ENCODE data around the gene ELP2.

Gene ELP2

DNA sequence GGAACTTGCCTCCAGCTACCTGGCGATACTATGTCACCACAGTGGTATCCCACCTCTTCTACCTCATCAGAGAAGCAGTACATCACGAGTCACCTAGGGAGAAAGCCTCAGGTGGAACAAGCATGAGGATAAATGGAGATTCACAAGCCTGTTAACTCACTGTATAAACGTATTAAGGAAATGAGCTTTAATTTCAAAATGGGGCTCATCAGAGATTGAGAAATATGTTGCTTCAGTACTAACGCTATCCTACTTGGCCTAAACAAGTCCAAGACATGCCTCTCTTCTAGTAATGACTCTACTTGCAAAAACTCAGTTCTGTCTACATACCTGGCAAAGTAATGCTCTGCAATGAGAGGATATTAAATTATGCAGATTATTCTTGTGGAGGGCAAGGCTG is 4.9 kb upstream of the ELP2 start:
- DNase-seq = no peak

DNA sequence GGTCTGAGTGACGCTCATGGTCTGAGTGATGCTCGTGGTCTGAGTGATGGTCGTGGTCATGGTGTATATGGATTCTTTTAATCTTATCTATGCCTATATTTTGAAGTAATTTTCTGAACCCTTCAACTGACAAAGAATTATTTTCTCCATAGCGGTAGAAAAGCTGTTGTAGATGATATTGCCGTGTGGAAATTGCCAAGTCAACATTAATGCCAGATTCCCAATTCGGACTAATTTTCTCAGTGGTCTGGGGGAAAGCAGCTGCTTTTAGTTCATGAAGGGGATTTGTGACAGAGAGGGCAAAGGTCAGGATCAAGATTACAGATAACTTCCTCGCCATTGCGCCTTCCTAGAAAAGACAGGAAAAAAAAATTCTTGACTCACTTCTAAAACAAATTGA is 3.0 kb upstream of the ELP2 start:
- DNase-seq = no peak

DNA sequence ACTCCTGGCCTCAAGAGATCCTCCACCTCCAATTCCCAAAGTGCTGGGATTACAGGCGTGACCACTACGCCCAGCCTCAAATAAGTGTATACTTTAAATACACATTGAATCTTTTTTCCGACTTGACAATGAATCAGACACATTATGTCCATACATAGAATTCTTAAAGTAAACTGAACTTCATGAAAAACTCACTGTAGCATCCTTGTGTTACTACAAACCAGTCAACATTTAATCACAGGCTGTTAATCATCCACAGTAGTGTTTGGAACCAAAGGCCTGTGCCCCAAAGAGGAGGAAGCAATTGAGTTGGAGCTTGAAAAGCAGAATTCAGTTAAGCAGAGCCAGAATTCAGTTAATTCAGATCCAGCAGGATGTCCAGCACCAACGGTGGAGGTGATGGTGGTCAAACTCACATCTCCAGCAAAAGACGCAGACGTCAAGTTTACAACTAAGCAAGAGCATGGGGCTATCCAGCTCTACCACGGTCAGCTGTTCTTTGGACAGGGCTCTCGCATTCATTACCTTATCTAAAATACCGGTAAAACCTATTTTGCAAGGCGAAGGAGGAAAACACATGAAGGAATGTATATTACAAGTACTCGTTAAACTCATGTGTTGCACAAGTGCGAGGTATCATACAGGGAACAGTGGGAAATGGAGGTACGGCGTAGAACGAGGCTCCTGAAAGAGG is 1.7 kb upstream of the ELP2 start:
- DNase-seq = no peak

DNA sequence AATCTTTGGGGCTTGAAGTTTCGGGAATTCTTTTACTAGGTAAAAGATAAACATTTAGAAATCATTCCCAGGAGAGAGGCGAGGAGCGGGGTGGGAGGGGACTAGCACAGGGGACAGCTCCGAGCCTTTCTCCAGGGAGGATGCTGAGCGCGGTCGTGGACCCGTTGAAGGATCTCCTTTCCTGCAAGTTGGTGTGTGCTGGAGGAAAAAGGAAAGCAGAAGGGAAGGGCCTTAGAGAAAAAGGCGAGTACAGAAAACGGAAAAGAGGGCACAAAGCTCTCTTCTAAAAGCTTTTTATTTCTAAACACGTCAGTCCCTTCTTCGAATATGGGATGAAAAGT is 1.2 kb upstream of the ELP2 start:
- DNase-seq = no peak

DNA sequence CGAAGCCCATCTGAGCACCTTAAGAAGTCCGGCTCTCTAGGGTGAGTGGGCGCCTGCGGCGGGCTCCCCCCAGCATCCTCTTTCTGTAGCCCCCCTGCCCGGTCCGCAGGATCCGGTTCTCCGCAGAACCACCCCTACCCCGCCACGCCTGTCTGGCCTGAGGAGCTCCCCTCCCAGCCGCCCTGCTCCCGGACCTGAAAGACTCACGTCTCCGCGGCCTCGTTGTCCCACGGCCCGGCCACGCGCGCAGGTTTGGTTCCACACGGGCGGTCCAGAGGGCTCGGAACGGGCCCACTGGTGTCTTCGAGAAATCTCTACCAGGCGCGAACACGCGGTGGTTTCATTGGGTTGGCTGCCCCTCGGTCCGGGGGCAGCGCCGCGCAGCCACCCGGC is 796 bp upstream of the ELP2 start:
- DNase-seq = no peak

DNA sequence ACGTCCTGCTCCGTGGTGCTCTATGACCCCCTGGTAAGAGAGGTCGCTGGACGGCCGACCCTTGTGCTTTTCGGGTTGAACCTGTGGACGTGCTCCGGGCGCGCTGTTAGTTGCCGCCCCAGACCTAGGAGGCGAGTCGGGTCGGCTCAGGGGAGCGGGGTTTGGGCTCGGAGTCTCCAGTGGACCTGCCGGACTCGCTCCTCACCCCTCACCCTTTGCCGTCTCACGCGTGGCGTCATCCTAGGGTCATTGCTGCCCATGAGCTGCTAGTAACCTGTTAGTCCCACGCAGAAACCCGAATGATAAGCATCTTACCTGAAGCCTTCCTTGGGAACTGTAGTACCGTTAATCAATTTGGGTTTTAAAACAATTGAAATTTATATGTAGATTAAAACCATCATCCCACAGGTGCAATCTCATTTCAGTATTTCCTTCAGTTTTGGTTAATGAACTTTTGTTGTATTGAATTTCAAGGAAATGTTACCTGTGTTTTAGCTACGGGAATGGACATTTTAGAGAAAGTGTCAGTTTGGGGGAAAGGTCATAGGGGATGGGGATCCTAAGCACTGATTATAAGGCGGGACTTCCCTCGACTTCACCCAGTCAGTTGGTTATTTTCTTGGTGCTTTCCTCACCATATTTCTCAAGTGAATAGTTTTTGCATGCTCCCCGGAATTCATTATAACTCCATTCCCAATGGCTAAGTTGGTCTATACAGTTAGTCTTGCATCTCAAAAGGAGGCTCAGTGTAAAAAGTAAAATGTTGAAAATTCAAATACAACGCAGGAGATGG is 536 bp downstream of the ELP2 start:
- DNase-seq = no peak

DNA sequence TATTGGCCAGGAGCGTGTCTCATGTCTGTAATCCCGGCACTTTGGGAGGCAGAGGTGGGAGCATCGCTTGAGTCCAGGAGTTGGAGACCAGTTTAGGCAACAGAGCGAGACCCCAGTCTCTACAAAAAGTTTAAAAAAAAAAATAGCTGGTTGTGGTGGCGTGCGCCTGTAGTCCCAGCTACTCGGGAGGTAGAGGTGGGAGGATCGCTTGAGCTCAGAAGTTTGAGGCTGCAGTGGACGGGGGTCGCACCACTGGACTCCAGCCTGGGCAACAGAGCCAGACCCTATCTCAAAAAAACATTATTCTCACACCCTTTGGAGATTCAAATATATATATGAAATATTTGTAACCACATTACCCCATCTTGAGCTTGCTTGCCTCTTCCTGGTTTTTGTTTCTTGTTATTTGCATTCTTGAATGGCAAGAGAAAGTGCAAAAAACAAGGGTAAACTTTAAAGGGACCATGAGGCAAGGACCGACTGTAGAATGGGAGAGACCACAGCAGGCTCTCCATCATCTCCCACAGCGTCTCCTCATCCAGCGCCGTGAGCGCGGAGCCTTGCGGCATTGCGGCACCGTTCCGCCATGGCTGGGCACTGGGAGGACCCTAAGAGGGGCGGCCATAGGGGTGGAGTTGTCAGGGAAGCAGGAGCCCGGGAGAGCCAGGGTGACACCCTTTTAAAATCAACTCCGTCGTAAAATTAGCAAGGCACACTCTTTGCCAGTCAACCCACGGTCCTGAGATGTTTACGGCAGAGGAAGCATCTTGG is 1.4 kb downstream of the ELP2 start:
- no peak for DNase-seq

DNA sequence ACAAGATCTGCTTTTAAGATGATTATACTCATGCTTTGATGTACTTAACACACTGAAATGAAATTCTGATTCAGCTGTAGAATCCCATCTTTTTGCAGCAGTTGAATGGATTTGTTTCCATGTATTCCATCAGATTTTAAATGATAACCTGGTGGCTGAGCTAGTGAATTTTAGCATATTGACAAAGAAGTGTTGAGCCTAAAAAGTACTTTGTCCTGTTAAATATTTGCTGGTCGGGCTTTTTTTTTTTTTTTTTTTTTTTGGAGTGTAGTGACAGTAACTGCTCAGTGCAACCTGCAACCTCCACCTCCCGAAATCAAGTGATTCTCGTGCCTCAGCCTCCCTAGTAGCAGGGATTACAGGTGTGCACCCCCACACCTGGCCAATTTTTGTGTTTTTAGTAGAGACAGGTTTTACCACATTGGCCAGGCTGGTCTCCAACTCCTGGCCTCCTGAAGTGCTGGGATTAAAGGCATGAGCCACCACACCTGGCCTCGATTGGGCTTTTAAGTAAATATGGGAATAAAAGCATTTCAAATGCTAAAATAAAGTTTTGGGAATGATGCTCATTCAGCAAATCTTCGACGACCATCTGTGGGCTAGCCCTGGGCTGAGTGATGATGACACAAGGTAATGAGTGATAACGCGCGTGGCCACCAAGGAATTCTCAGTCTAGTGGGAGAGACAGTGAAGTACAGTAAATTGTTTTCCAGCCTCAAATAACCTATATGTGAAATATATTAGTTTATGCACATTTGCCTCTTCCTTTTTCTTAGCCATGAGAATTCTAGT is 2.2 kb downstream of the ELP2 start:
- no peak for DNase-seq

DNA sequence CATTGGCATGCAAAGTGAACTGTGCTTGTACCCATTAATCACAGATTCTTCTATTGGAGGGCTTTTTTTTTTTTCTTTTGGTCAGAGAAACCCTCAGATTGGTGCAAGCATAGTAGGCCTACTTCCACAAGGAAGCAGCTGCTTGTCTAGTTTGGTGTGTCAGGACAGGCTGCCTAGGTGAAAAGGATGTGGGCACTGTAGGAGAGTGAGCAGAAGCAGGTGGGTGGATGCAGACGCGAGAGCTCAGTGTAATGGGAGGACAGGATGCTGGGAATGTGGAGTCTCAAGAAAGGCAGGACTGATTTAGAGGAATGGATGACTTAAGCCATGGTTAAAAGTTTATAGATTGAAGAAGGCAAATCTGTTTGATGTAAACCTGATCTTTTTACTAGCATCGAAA is 3.1 kb downstream of the ELP2 start:
- no peak for DNase-seq

DNA sequence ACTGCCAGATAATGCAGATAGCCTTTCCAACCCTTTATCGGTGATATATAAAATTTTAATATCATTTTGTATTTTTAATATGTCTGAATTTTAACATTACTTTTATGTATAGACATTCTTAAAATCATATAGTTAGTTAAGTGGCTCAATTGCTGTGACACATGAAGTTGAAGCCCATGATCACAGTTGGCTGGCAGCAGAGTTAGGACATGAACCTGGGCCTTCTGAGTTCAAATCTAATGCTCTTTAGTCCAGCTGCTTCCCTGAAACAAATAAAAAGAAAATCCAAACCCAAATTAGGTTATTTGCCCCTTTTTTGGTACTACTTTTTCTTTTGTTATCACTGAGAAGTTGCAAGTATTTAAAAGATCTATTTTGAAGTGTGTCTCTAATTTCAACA is 5.6 kb downstream of the ELP2 start:
- no peak for DNase-seq

DNA sequence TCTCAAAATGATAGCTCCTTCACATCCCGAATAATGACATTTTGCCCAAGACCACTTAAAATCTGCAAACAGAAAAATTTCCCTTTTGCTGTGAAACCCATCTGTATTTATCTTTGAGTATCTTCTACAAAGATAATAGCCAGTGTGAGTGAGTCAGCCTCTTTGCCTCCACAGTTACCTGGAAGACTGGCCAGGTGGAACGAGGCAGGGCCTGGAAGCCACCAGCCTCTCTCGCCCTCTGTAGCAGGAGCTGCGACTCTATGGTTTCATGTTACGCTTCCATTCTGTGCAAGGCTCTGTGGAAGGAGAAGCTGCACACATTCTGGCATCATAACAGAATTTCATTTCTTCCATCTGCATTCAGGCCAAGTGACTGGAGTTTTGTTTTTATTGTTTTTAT is 9.5 kb downstream of the ELP2 start:
- DNase-seq = no peak

DNA sequence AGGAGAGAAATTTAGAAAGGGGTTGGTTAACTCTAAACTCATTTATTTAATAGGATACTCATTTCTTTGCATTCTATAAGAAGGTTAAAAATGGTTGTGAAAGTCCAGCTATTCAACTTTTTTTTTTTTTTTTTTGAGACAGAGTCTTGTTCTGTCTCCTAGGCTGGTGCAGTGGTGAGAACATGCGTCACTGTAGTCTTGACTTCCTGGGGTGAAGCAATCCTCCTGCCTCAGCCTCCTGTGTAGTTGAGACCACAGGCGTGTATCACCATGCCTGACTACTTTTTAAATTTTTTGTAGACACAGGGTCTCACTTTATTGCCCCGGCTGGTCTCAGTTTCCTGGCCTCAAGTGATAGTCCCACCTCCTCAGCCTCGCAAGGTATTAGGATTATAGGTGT is 11.9 kb downstream of the ELP2 start:
- DNase-seq = no peak

DNA sequence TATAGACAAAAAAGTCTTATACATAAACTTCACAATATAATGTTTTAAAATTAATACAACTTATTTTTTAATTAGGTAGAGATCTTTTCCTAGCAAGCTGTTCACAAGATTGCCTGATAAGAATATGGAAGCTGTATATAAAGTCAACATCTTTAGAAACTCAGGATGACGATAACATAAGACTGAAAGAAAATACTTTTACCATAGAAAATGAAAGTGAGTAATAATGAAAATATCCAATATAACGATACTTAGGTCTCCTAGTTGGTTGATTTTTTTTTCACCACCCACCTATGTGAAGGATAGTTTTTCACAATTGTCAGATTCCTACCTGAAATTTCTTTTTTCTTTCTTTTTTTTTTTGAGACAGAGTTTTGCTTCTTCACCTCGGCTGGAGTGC is 13.1 kb downstream of the ELP2 start:
- no peak for DNase-seq

DNA sequence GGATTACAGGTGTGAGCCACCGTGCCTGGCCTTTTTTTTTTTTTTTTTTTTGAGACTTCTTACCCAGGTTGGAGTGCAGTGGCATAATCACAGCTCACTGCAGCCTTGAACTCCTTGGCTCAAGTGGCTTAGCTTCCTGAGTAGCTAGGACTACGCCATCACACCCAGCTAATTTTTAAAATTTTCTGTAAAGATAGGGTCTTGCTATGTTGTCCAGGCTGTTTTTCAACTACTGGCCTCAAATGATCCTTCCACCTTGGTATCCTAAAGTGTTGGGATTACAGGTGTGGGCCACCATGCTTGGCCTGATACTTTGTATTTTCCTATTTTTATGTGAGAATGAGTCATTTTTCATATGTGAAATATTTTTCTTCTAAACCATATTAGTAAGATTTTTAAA is 13.7 kb downstream of the ELP2 start:
- DNase-seq = no peak

DNA sequence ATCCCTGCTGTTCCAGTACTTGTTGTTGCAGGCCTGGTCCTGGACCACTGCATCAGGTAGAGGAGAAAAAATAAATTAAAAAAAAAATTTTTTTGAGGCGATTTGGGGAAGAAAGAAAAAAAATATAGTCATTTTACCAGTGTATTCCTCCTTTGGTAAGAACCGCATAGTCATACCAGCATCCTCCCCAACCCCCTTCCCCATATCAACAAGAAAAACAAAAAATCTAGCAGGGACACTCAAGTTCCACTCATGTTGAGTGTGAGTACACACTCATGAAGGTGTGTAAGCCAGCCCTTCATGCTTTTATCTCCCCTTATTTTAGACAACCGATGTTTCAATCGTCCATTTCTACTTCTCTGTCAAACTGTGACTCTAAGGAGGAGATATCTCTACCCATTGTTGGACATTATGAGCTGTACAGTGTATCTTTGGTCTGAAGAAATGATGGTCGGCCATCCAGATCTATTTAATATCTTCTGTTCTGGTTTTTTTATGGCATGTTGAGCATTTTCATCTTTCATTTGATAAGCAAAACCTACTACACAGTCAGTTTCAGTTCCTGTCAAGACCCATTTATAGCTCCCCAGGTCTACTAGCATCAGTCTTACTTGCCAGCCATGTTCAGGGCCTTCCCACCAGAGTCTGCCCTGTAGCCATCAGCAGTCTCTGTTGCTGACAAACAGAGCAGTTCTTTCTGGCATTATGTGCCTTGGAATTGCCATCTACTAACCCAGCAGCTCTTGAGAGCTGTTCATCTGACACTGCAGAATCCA is 20.0 kb downstream of the ELP2 start:
- no peak for DNase-seq

DNA sequence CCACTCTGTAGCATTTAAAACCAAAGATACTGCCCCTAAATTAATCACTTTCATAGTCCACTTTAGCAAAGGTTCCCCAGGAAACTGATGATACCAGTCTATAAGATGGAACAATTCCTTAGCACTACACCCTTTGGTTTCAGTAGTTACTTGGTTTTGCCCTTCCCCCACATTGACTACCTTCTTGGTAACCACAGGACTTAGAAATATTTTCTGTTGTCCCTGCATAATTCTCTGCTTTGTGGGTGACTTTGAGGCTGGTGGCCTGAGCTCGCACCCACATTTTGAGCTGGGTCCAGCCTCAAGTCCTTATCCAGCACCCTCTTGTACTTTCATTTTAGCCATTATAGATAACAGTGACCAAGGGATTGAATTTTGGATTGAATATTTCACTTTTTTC is 23.1 kb downstream of the ELP2 start:
- DNase-seq = no peak

DNA sequence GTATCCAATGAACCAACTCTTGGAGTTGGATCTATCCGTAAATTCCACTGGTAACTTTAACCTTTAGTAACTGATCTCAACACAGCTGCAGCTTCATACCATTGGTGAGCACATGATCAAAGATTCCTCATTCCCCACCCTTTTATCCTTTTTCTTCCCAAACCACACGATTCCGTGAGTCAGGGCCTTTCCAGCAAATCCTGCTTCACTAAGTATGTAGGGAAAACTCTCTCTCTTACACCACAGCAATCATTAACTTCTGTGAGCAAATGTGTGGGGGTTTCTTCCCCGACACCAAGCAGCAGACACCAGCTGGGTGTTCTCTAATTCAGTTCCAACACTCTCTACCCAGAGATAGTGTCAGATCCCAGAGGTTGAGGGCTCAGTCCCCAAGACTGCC is 23.5 kb downstream of the ELP2 start:
- DNase-seq = no peak

DNA sequence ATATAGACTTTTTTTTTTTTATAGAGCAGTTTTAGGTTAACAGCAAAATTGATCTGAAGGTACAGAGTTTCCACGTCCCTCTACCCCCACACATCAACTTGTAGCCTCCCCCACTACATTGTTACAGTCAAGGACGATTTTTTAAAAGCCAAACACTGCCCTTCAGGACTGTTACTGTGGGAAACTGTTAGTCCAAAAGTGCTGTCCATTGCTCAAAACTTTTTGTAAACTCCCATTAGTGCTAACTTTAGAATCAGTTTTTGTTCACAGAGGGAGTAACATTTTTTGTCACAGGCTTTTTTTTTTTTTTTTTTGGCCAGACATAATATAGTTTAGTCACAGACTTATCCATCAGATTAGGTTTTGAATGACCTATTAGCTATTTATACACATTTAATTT is 24.1 kb downstream of the ELP2 start:
- no peak for DNase-seq

DNA sequence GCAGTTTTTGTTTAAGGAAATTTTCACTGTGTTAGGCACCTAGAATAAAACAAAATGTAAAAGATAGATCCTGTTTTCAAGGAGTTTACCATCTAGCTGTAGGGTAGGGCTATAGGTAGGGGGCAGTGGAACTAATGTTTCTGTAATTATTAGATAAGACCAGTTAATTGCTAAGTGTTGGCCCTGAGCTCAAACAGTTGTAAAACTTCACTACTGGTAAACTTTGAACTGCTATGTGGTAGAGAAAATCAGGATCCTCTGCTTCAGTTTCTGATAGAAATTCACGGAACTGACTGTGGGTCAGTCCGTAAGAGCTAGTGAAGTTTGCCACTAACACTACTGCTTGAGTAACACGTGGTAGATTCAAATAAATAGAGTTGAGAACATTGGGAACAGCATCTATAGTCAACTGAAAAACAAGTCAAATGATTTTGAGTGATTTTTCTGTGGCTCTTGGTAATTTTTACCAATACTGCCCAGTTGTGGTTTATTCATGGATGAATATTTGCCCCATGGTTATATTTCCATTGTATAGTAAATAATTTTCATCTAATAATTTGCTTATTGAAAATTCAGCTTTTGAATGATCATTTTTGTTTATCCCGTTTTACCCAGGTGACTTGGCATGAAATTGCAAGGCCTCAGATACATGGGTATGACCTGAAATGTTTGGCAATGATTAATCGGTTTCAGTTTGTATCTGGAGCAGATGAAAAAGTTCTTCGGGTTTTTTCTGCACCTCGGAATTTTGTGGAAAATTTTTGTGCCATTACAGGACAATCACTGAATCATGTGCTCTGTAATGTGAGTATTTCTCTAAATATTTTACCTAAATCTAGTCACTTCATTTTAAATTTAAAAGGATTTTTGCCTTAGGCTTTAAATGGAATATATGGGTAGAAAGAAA is 26.4 kb downstream of the ELP2 start:
- DNase-seq = no peak

DNA sequence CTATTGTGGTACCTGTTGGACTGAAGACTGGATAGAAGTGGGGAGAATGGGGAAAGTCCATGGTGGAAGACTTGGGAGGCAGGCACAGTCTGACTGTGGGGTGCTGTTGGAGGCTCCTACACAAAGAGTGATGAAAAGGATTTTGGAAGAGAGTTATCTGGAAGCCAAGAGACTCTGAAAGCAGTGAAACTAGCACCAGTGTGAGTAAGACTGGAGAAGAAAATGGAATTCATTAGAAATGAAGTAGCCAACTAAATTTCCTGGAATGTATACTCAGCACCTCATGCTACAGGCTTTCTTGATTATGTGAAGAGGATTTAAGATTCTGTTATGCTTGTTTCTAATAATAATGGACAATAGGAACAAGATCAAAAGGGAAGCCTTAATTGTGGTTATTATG is 27.7 kb downstream of the ELP2 start:
- no peak for DNase-seq

DNA sequence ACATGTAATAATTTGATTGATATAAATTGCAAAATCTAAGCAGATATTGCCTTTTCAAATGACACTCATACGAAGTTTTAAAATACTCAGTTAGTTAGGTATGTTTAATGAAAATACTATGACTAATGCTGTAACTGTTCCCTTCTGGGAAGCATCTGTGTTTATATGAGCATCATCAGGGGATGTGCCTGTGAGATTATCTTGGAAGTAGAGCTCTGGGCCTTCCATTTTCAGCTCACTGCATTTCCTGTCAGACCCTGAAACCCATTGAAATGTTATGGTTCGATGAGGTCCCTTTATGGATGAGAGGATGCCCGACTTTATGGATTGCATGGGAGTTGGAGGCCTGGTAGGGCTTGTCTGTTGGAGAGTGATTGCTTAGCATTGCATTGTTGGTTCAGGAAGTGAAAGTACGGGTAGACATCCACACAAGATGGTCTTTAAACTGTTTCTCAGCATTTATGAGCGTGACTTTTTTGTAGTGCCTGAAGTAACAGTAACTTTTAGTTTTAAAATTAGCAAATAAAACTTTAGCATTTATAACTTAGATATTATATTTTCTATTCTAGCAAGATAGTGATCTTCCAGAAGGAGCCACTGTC is 28.7 kb downstream of the ELP2 start:
- no peak for DNase-seq

All from activated CD4-positive, CD25-positive, alpha-beta regulatory T cell treated with anti-CD3 and anti-CD28 coated beads, Interleukin-2, amount 50 U/mL, for 72 hours (primary cell).